Right lobe of liver (tissue), 6 donors: Measurements from ENCODE around the gene MTF1. TPM values are rescaled to one million over a fixed set of nuclear protein-coding genes. Genes with fewer than 3 reads are reported as not detected.

ENCODE experiments used
- ATAC-seq, 4 donors: fragments of 200-7000 bp; cut with Tn5 transposase; one replicate each; pipeline ENCODE4 v1.9.1; 2020; ENCODE audit warnings: mild to moderate bottlenecking in 4 of 4, moderate library complexity in 4 of 4
- DNase-seq, 3 donors: peaks; one replicate each; pipeline ENCODE4 v3.0.0-alpha.2; 2020
- H3K27ac ChIP-seq, 3 donors: fragments of 200-600 bp; one replicate each; pipeline ENCODE4 v1.8.0; 2022
- H3K27me3 ChIP-seq, 2 donors: fragments of 200-600 bp; one replicate each; pipeline ENCODE4 v1.8.0; 2022
- H3K36me3 ChIP-seq, 4 donors: fragments of 200-600 bp; sonication (generic) in 1 of 4; one replicate each; pipeline versions ENCODE4 v1.5.1 to v1.8.0; 2017 to 2022; ENCODE audit warnings: control low read depth in 1 of 4
- H3K4me1 ChIP-seq, 4 donors: fragments of 200-600 bp; sonication (generic) in 1 of 4; one replicate each; pipeline versions ENCODE4 v1.5.1 to v1.8.0; 2017 to 2022; ENCODE audit warnings: control low read depth in 1 of 4
- H3K4me3 ChIP-seq, 3 donors: fragments of 200-600 bp; one replicate each; pipeline ENCODE4 v1.8.0; 2022
- H3K9me3 ChIP-seq, 4 donors: fragments of 200-600 bp; sonication (generic) in 1 of 4; one replicate each; pipeline versions ENCODE4 v1.5.1 to v1.8.0; 2017 to 2022; ENCODE audit warnings: control low read depth in 1 of 4
- CTCF ChIP-seq, 4 donors: fragments of 200-600 bp in 3 of 4; fragments of 450-650 bp in 1 of 4; IDR thresholded peaks; one replicate each; pipeline versions ENCODE4 v1.5.1 to v1.8.0; 2016 to 2022; ENCODE audit warnings: antibody characterized with exemption in 4 of 4, mild to moderate bottlenecking in 2 of 4
- POLR2A ChIP-seq: fragments of 450-650 bp; IDR thresholded peaks from one replicate; pipeline ENCODE4 v1.6.1; 2017; ENCODE audit warnings: antibody characterized with exemption, mild to moderate bottlenecking
- WGBS: methylation state at CpG from one replicate; pipeline ENCODE4 v1.1.6; 2018; ENCODE audit warnings: low coverage, low lambda C conversion rate; ENCODE audit not compliant: insufficient coverage; ENCODE audit errors: missing lambda C conversion rate; 5-methylcytosine and 5-hydroxymethylcytosine counted together
- intact Hi-C, 2 donors: fragments of 100-400 bp; cut with DNase I; formaldehyde crosslinking; loops; one replicate each; pipeline versions ENCODE4 v1.11.2 to v1.14.1; 2022
- total RNA-seq, 6 experiments: library from RNA; depleted of rRNA in 2 of 6; stranded (reverse); fragments of >200 nt in 2 of 6; fragmentation: NEBNext Ultra II Directional in 3 of 6; extraction: Animal tissue kit (Norgen Biotek cat#: 25700) in 3 of 6; gene quantifications; one replicate each; pipeline versions ENCODE4 v1.1.0 to v1.2.4, GENCODE V29; 2016 to 2023
- donor health status: DM: no; HTN: yes; CAD: no.
- donor health status: DM: no; HTN: no; CAD: no.
- donor health status: DM: no; HTN: no; CAD: no.
- donor health status: DM: no; HTN: yes; CAD: no.
- donor health status: DM: no; HTN: yes; CAD: no.

Gene MTF1
- total RNA-seq, 6 experiments from 2014 or later: 3.5 to 10.3 (median 6.1) TPM

GRCh38 chr1:37828410-37829074, 30.9 kb downstream of the MTF1 start:
- WGBS: 92% methylated on average over 10 of the region's 12 CpGs

GRCh38 chr1:37825506-37825905, 33.9 kb downstream of the MTF1 start:
- TF ChIP-seq CTCF (IDR thresholded peaks at IDR 0.05) (no peak), POLR2A (no peak)
- ATAC-seq: no peak
- Histone ChIP-seq H3K36me3 (peaks cover 0 to 43% (median 14%) of the 10 kb centered on the region in 4 donors), H3K4me1 (peaks cover 0 to 8% (median 0%) of the 10 kb centered on the region in 4 donors), H3K27ac (no peak overlapping the region), H3K9me3 (no peaks in the 10 kb centered on the region), H3K4me3 (no peak overlapping the region), H3K27me3 (no peaks in the 10 kb centered on the region)
- intact Hi-C loops: no loop called here
- DNase-seq: no peak
- 60% methylated on average over 2 of the region's 2 CpGs for WGBS

More at GRCh38 chr1:37828410-37829074, 30.9 kb downstream of the MTF1 start:
- Histone ChIP-seq H3K4me1 (peaks cover 0 to 8% (median 0%) of the 10 kb centered on the region in 4 donors), H3K9me3 (no peaks in the 10 kb centered on the region), H3K36me3 (peaks cover 0 to 34% (median 7%) of the 10 kb centered on the region in 4 donors), H3K27ac (no peak overlapping the region), H3K27me3 (no peaks in the 10 kb centered on the region), H3K4me3 (no peak overlapping the region)
- DNase-seq (no peak), ATAC-seq (peak in 2 of 4 donors; percentile 38 to 70)
- TF ChIP-seq CTCF (IDR thresholded peaks at IDR 0.05) (no peak), POLR2A (no peak)
- intact Hi-C loops: no loop called here

- DNase-seq: no peak
- H3K36me3 ChIP-seq: peaks cover 0 to 43% (median 16%) of the 10 kb centered on the region in 4 donors
- intact Hi-C loops: no loop called here
- ATAC-seq: no peak
- no peak overlapping the region for H3K4me3 ChIP-seq
- no peak overlapping the region for H3K27ac ChIP-seq
- 95% methylated on average over 2 of the region's 2 CpGs for WGBS
- H3K27me3 ChIP-seq: no peaks in the 10 kb centered on the region
- TF ChIP-seq CTCF (IDR thresholded peaks at IDR 0.05): no peak
- peaks cover 0 to 7% (median 0%) of the 10 kb centered on the region in 4 donors for H3K4me1 ChIP-seq
- H3K9me3 ChIP-seq: no peaks in the 10 kb centered on the region
These were observed 35.4 kb downstream of the MTF1 start for GRCh38 chr1:37824001-37824400.

GRCh38 chr1:37822906-37823815, 36.2 kb downstream of the MTF1 start:
- no peaks in the 10 kb centered on the region for H3K27me3 ChIP-seq
- H3K4me3 ChIP-seq: no peak overlapping the region
- H3K36me3 ChIP-seq: peaks cover 0 to 39% (median 16%) of the 10 kb centered on the region in 4 donors
- ATAC-seq (no peak), DNase-seq (no peak)
- 85% methylated on average over 9 of the region's 9 CpGs for WGBS
- H3K27ac ChIP-seq: no peak overlapping the region
- TF ChIP-seq POLR2A: no peak
- TF ChIP-seq CTCF (IDR thresholded peaks at IDR 0.05): no peak
- no peaks in the 10 kb centered on the region for H3K9me3 ChIP-seq
- intact Hi-C loops: no loop called here
- no peaks in the 10 kb centered on the region for H3K4me1 ChIP-seq
